Measurements from ENCODE around the gene KRT3.

The KRT3 gene

DNA sequence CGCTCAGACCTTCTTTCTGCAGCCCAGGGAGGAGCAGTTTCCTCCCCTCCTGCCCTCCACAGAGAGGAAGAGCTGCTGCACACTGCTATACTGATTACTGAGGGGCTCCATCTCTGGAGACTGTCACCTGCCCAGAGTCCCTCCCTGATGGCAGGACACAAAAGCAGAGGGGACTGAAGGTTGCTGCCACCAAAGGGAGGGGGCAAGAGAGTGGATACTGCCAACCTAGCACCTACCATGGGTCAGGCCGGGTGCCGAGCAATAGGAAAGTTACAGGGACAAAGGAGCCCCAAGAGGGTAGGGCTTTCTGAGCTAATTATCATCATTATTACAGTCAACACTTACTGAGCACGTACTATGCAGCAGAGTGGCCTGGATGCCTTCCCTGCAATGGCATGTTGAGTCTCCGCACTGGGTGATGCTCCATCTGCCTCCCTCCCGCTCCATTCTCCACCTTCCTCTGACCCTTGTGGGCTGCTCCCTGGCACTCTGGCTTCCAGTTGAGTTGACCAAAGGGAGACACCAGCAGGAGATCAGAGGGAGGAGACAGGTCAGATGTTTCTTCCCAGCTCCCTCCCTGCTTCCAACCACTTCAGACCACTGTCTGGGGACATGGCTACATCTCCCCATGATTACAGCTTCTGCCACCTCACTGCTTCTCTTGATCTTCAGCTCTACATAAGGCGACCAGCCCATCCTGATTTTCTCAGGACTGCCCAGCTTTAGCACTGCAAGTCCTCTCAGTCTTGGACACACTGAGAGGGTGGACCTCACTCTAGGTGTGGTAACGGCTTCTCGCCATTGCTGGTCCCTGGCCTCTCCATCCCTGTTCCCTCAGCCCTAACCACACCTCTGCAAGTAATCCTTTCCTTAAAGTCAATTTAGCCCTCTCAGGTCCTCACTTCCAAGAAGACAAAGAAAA is 40.8 kb upstream of the KRT3 start:
- DNase-seq (ENCODE audit: low read depth), result no peak

DNA sequence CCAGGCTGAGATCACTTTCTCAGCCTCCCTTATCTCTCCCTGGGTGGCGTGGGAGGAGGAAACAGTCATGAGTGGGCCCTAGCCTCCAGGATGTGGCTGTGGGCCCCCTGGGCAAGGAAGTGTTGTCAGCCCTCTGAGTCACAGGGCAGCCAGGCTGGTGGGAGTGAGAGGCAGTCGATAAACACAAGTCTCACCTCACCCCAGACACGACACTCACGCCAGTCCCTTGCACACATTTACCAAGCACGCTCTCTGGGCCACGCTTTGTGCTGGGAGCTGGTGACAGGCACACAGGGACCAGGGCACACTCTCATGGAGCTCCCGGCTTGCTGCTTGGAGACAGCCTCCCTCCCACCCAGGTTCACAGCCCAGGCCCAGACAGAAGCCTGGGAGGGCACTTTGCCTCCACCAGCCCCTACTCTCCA is 40.1 kb upstream of the KRT3 start:
- H3K4me3 ChIP-seq (ENCODE audit: control insufficient read depth, low read depth, low read length), result no peak overlapping the region
- peak; percentile 69 for DNase-seq (ENCODE audit: low read depth)
- TF ChIP-seq, protein P1, sequence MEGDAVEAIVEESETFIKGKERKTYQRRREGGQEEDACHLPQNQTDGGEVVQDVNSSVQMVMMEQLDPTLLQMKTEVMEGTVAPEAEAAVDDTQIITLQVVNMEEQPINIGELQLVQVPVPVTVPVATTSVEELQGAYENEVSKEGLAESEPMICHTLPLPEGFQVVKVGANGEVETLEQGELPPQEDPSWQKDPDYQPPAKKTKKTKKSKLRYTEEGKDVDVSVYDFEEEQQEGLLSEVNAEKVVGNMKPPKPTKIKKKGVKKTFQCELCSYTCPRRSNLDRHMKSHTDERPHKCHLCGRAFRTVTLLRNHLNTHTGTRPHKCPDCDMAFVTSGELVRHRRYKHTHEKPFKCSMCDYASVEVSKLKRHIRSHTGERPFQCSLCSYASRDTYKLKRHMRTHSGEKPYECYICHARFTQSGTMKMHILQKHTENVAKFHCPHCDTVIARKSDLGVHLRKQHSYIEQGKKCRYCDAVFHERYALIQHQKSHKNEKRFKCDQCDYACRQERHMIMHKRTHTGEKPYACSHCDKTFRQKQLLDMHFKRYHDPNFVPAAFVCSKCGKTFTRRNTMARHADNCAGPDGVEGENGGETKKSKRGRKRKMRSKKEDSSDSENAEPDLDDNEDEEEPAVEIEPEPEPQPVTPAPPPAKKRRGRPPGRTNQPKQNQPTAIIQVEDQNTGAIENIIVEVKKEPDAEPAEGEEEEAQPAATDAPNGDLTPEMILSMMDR (conservative IDR thresholded peaks at IDR 0.05; ENCODE audit: control insufficient read depth, insufficient read depth, low read depth, low read length), result no peak

More for the DNA sequence above, 40.8 kb upstream of the KRT3 start:
- no peak overlapping the region for H3K4me3 ChIP-seq (ENCODE audit: control insufficient read depth, low read depth, low read length)
- TF ChIP-seq, protein P1 (conservative IDR thresholded peaks at IDR 0.05; ENCODE audit: control insufficient read depth, insufficient read depth, low read depth, low read length), result no peak

DNA sequence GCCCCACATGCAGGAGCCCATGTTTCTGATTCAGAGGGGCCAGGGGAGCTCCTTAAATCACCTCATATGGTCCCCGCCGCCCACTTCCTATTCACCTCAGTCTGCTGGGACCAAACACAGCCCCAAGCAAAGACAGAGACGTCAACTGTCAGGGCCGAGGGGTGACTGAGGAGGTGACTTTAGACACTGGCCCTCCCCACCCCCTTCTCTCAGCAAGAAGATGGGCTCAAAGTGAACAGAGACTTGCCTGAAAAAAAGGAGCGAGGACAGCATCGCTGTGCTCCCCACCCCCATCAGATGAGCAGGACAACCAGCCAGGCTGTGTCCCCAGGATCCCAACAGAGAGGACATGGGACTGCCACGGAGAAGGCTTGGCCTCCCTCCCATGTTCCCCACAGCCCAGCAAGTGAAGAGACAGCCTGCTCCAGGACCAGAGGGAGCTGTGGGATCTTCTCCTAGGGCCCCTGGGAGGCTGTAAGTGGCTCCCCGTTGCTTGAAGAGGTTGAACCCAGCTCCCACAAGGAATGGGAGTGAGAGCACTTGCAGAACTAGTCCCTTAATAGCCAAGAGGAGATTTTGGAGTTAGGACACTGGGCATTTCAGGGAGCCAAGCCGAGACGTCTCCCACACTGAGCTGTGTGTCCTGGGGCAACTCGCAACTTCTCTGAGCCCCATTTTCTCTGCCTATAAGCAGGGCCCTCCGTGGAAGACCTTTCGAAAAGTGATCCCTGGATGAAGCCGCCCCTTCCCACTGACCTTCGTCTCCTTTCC is 39.5 kb upstream of the KRT3 start:
- DNase-seq (ENCODE audit: low read depth), result no peak
- H3K4me3 ChIP-seq (ENCODE audit: control insufficient read depth, low read depth, low read length), result no peak overlapping the region
- TF ChIP-seq, protein P1 (conservative IDR thresholded peaks at IDR 0.05; ENCODE audit: control insufficient read depth, insufficient read depth, low read depth, low read length), result no peak

DNA sequence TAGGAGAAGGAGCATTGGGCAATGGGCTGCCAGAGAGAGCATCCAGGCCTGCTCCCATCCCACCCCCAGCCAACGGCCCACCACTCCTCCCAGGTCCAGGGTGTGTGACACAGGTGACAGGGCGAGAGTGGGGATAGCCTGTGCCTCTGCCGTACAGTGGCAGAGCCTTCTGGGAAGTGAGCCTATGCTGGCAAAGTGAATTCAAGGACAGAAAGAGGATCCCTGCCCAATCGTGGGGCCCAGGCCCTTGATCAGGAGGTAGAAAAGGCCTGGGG is 38.7 kb upstream of the KRT3 start:
- TF ChIP-seq, protein P1 (conservative IDR thresholded peaks at IDR 0.05; ENCODE audit: control insufficient read depth, insufficient read depth, low read depth, low read length), result no peak
- DNase-seq (ENCODE audit: low read depth), result no peak
- no peak overlapping the region for H3K4me3 ChIP-seq (ENCODE audit: control insufficient read depth, low read depth, low read length)

DNA sequence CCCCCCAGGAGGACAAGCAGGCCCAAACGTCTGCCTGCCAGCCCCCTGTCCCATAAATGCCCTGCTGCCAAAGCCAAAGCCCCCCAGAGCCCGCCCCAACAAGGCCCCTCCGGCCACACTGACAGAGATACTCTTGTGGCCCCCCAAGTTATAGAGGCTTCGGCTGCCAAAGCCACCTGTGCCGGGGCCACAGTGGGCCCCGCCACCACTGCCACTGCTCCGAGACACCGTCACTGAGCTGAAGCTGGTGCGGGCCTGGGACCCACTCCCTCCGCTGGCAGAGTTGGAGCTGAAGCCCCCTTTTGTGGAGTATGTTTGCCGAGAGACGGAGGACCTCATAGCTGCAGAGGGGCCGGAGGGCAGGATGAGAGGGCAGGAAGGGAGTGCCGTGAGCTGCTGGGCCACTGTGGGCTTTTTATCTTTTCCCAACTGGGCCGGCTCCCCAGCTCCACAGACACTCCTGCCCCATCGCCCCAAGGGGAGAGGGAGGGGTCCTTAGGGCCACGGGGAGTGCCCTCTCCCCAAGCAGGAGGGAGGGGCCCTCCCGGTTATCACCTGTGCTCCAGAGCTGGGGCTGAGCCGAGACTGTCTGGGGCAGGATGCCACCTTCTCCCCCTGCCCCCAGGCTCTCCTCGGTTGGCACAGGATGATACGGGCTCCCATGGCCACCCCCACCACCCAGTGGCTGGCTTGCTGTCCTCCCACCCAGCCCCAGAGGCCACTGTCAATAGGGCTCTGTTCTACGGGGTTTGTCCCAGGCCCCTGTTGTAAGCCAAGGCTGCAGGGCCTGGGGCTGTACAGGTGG is 38.2 kb upstream of the KRT3 start, which contains the start of gene KRT79:
KRT79 (minus strand) TSS at position 390 of the 805 bp plus-strand sequence; CDS start at position 339, 51 bp downstream.
- no peak for DNase-seq (ENCODE audit: low read depth)
- no peak within 1 kb of the TSS for H3K4me3 ChIP-seq (ENCODE audit: control insufficient read depth, low read depth, low read length)
- TF ChIP-seq, protein P1 (conservative IDR thresholded peaks at IDR 0.05; ENCODE audit: control insufficient read depth, insufficient read depth, low read depth, low read length), result no peak
